DND-41 (cell line): ENCODE measurements around the gene LTB.

ENCODE experiments used
- EZH2 ChIP-seq: IDR thresholded peaks from 3 replicates; pipeline ENCODE4 v1.6.1; 2012; ENCODE audit warnings: borderline replicate concordance, low read depth, mild to moderate bottlenecking, moderate library complexity, low read length, inconsistent platforms; ENCODE audit not compliant: severe bottlenecking
- TF ChIP-seq, protein P1 (sequence below): IDR thresholded peaks from 2 replicates; pipeline ENCODE4 v1.5.1; 2012; ENCODE audit warnings: borderline replicate concordance, low read length, moderate library complexity, mild to moderate bottlenecking; ENCODE audit not compliant: poor library complexity, severe bottlenecking; ENCODE audit errors: extremely low read depth

DNA sequence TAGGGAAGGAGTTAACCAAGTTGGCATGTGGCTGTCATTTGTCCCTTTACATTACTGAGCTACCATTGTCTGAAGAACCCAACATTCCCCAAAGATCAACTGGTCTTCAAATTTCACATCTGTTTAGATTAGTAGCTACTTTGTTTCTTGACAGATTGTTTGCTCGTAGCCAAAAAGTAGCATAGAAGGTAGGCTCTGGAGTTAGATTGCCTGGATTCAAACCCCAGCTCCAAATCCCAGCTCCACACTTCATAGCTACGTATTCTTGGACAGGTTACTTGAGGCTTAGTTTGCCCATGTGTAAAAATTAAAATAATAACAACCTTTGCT is 33.7 kb downstream of the LTB start:
- TF ChIP-seq EZH2 = no peak
- TF ChIP-seq, protein P1, sequence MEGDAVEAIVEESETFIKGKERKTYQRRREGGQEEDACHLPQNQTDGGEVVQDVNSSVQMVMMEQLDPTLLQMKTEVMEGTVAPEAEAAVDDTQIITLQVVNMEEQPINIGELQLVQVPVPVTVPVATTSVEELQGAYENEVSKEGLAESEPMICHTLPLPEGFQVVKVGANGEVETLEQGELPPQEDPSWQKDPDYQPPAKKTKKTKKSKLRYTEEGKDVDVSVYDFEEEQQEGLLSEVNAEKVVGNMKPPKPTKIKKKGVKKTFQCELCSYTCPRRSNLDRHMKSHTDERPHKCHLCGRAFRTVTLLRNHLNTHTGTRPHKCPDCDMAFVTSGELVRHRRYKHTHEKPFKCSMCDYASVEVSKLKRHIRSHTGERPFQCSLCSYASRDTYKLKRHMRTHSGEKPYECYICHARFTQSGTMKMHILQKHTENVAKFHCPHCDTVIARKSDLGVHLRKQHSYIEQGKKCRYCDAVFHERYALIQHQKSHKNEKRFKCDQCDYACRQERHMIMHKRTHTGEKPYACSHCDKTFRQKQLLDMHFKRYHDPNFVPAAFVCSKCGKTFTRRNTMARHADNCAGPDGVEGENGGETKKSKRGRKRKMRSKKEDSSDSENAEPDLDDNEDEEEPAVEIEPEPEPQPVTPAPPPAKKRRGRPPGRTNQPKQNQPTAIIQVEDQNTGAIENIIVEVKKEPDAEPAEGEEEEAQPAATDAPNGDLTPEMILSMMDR = no peak
